HepG2 (cell line): Measurements from ENCODE around the gene CA11. TPM values are rescaled to one million over a fixed set of nuclear protein-coding genes. Genes with fewer than 3 reads are reported as not detected.

Experiments used
- ATAC-seq: fragments of 200-7000 bp; cut with Tn5 transposase; 3 replicates; pipeline ENCODE4 v1.9.1; 2020; ENCODE audit warnings: mild to moderate bottlenecking, moderate library complexity
- BruUV-seq: library from RNA; stranded (reverse); fragments of 400-500 nt; replicated peaks from 2 replicates; lab custom pipeline; 2021; lab: Mats Ljungman, UMichigan
- CTCF ChIA-PET: fragments of 300-600 bp; formaldehyde crosslinking; extraction: SDS; loops from one replicate; lab custom pipeline; 2021; ENCODE audit warnings: low total read pairs, inconsistent platforms, low intra/inter-chr PET ratio; lab: Yijun Ruan, JAX
- POLR2A ChIA-PET: fragments of 350-600 bp; sonication (Branson Sonifier 250); formaldehyde crosslinking; loops from one replicate; lab custom pipeline; 2020; ENCODE audit warnings: antibody characterized with exemption, inconsistent platforms; lab: Yijun Ruan, JAX
- DNase-seq: peaks from one replicate; pipeline ENCODE4 v3.0.0-alpha.2; 2015; ENCODE audit warnings: low spot score
- FAIRE-seq: peaks from 3 replicates; lab custom pipeline; 2011; peaks lifted over from hg19 to GRCh38; lab: Jason Lieb, UNC
- H2AFZ ChIP-seq: one replicate; pipeline ENCODE4 v1.6.1; 2011; ENCODE audit warnings: low read length, inconsistent platforms
- H3K27ac ChIP-seq: fragments of 300-600 bp; 3 replicates; pipeline ENCODE4 v1.8.0; 2011; ENCODE audit warnings: mixed run types, mild to moderate bottlenecking, mixed read lengths, low read length, inconsistent platforms; ENCODE audit not compliant: insufficient read depth; ENCODE audit errors: extremely low read length
- H3K27me3 ChIP-seq, 2 experiments: fragments of 200-600 bp in 1 of 2; 2 replicates in 1 of 2; 3 replicates in 1 of 2; pipeline versions ENCODE4 v1.6.0 to v1.8.0; 2011; ENCODE audit warnings: low read length in 2 of 2, mild to moderate bottlenecking in 2 of 2, moderate library complexity in 2 of 2, inconsistent platforms in 1 of 2; ENCODE audit not compliant: insufficient read depth in 2 of 2, control insufficient read depth in 1 of 2
- H3K36me3 ChIP-seq, 2 experiments: fragments of 200-600 bp in 1 of 2; replicated peaks in 1 of 2; 2 replicates in 1 of 2; 3 replicates in 1 of 2; pipeline versions ENCODE4 v1.5.1 to v1.8.0; 2011; ENCODE audit warnings: low read length in 2 of 2, inconsistent platforms in 1 of 2; ENCODE audit not compliant: insufficient read depth in 2 of 2, control insufficient read depth in 1 of 2
- H3K4me1 ChIP-seq: 2 replicates; pipeline ENCODE4 v1.5.1; 2012; ENCODE audit warnings: low read length, inconsistent platforms; ENCODE audit not compliant: insufficient read depth
- H3K4me2 ChIP-seq: 2 replicates; pipeline ENCODE4 v1.6.0; 2011; ENCODE audit warnings: low read depth, low read length, inconsistent platforms
- H3K4me3 ChIP-seq, 3 experiments: fragments of 200-600 bp in 1 of 3; sonication (generic), shearing (Covaris generic) in 1 of 3; replicated peaks in 1 of 3; 2 replicates each; pipeline ENCODE4 v1.5.1; 2011 to 2016; ENCODE audit warnings: low read length in 3 of 3, inconsistent platforms in 2 of 3, low read depth in 2 of 3, mild to moderate bottlenecking in 2 of 3, control low read depth in 1 of 3, mixed read lengths in 1 of 3; ENCODE audit not compliant: insufficient read depth in 1 of 3
- H3K79me2 ChIP-seq: one replicate; pipeline ENCODE4 v1.6.1; 2011; ENCODE audit warnings: low read length, inconsistent platforms; ENCODE audit not compliant: insufficient read depth
- H3K9ac ChIP-seq: 2 replicates; pipeline ENCODE4 v1.6.0; 2011; ENCODE audit warnings: mild to moderate bottlenecking, low read depth, low read length, inconsistent platforms; ENCODE audit not compliant: insufficient read depth
- H3K9me3 ChIP-seq: 2 replicates; pipeline ENCODE4 v1.5.1; 2012; ENCODE audit warnings: mild to moderate bottlenecking, low read length
- H4K20me1 ChIP-seq: 2 replicates; pipeline ENCODE4 v1.6.0; 2011; ENCODE audit warnings: inconsistent platforms, mild to moderate bottlenecking, low read length, moderate library complexity; ENCODE audit not compliant: insufficient read depth
- CBX1 ChIP-seq: IDR thresholded peaks from one replicate; pipeline ENCODE4 v1.6.1; 2016; ENCODE audit warnings: antibody characterized with exemption, low read depth
- DNMT3B ChIP-seq: conservative IDR thresholded peaks from 2 replicates; pipeline ENCODE4 v1.6.1; 2016; ENCODE audit warnings: missing biosample characterization, control low read depth
- SCMH1 ChIP-seq: sonication (generic); formaldehyde crosslinking; IDR thresholded peaks from 2 replicates; pipeline ENCODE4 v1.9.0; 2021; ENCODE audit warnings: missing genetic modification reagents, mild to moderate bottlenecking, borderline replicate concordance
- STAG1 ChIP-seq: sonication (generic); formaldehyde crosslinking; IDR thresholded peaks from 2 replicates; pipeline ENCODE4 v1.4.0; 2020; ENCODE audit warnings: missing genetic modification reagents
- TEAD2 ChIP-seq: sonication (generic); formaldehyde crosslinking; IDR thresholded peaks from 2 replicates; pipeline ENCODE4 v1.9.0; 2021; ENCODE audit warnings: missing genetic modification reagents
- ZNF235 ChIP-seq: sonication (generic); formaldehyde crosslinking; IDR thresholded peaks from 2 replicates; pipeline ENCODE4 v1.8.1; 2023; ENCODE audit warnings: mild to moderate bottlenecking, missing genetic modification reagents, borderline replicate concordance
- ZNF260 ChIP-seq: sonication (generic); formaldehyde crosslinking; IDR thresholded peaks from 2 replicates; pipeline ENCODE4 v1.4.0; 2020; ENCODE audit warnings: missing genetic modification reagents, low read depth, mild to moderate bottlenecking, borderline replicate concordance
- ZNF326 ChIP-seq: sonication (generic); formaldehyde crosslinking; IDR thresholded peaks from 2 replicates; pipeline ENCODE4 v1.4.0; 2020; ENCODE audit warnings: missing genetic modification reagents, borderline replicate concordance
- ZNF367 ChIP-seq: sonication (generic); formaldehyde crosslinking; IDR thresholded peaks from 2 replicates; pipeline ENCODE4 v1.4.0; 2020; ENCODE audit warnings: missing genetic modification reagents, borderline replicate concordance
- ZNF724P ChIP-seq: sonication (generic); formaldehyde crosslinking; IDR thresholded peaks from 2 replicates; pipeline ENCODE4 v1.8.0; 2022; ENCODE audit warnings: missing genetic modification reagents, borderline replicate concordance
- ZNF790 ChIP-seq: sonication (generic); formaldehyde crosslinking; IDR thresholded peaks from 2 replicates; pipeline ENCODE4 v1.8.0; 2022; ENCODE audit warnings: missing genetic modification reagents, mild to moderate bottlenecking, borderline replicate concordance
- WGBS: methylation state at CpG from one replicate; pipeline ENCODE4 v1.1.6; 2017; ENCODE audit warnings: low lambda C conversion rate; 5-methylcytosine and 5-hydroxymethylcytosine counted together
- in situ Hi-C: cut with HindIII; loops from 2 replicates; pipeline ENCODE4 v1.10.0; 2017; ENCODE audit warnings: low pct_unique_long_range_greater_than_20kb; ENCODE audit not compliant: extremely low pct_ligation_motif_present
- intact Hi-C: fragments of 100-400 bp; cut with micrococcal nuclease; formaldehyde crosslinking; loops from one replicate; pipeline ENCODE4 v1.10.0; 2022; ENCODE audit not compliant: unreplicated experiment
- polyA plus RNA-seq, 8 experiments: library from polyadenylated mRNA; depleted of rRNA in 3 of 8; stranded (reverse) in 7 of 8; unstranded in 1 of 8; fragments of >200 nt; fragmentation: Illumina TruSeq in 4 of 8; extraction: Trizol in 4 of 8; gene quantifications; 2 replicates each; pipeline versions ENCODE4 v1.2.1 to v1.2.3, GENCODE V29; 2011 to 2016; ENCODE audit warnings: low read depth in 4 of 8, missing spikeins in 1 of 8, mixed read lengths in 1 of 8; ENCODE audit not compliant: insufficient read depth in 1 of 8
- total RNA-seq, 5 experiments: library from RNA; depleted of rRNA; stranded (reverse); fragments of >200 nt; fragmentation: Illumina TruSeq; extraction: Trizol; gene quantifications; 2 replicates each; pipeline ENCODE4 v1.2.3, GENCODE V29; 2016; ENCODE audit warnings: low read depth in 1 of 5
- TF ChIP-seq, protein P1 (sequence below): sonication (generic); formaldehyde crosslinking; IDR thresholded peaks from 2 replicates; pipeline ENCODE4 v1.5.1; 2020; ENCODE audit warnings: mild to moderate bottlenecking, missing genetic modification reagents, moderate library complexity
- TF ChIP-seq, protein P2 (sequence below): sonication (generic); formaldehyde crosslinking; IDR thresholded peaks from 2 replicates; pipeline ENCODE4 v1.8.0; 2022; ENCODE audit warnings: mild to moderate bottlenecking, missing genetic modification reagents, moderate library complexity
- TF ChIP-seq, protein P3 (sequence below): sonication (generic); formaldehyde crosslinking; IDR thresholded peaks from 2 replicates; pipeline ENCODE4 v1.8.1; 2023; ENCODE audit warnings: mild to moderate bottlenecking, moderate library complexity, missing genetic modification reagents
- TF ChIP-seq, protein P4 (sequence below): sonication (generic); formaldehyde crosslinking; IDR thresholded peaks from 2 replicates; pipeline ENCODE4 v1.8.1; 2022; ENCODE audit warnings: mild to moderate bottlenecking, missing genetic modification reagents

CA11 gene
- total and polyA plus RNA-seq, 2 of the 13 experiments (the other 11 are each of a cell fraction or from before 2014, with no cell fraction given): 0.41 to 0.58 TPM

DNA sequence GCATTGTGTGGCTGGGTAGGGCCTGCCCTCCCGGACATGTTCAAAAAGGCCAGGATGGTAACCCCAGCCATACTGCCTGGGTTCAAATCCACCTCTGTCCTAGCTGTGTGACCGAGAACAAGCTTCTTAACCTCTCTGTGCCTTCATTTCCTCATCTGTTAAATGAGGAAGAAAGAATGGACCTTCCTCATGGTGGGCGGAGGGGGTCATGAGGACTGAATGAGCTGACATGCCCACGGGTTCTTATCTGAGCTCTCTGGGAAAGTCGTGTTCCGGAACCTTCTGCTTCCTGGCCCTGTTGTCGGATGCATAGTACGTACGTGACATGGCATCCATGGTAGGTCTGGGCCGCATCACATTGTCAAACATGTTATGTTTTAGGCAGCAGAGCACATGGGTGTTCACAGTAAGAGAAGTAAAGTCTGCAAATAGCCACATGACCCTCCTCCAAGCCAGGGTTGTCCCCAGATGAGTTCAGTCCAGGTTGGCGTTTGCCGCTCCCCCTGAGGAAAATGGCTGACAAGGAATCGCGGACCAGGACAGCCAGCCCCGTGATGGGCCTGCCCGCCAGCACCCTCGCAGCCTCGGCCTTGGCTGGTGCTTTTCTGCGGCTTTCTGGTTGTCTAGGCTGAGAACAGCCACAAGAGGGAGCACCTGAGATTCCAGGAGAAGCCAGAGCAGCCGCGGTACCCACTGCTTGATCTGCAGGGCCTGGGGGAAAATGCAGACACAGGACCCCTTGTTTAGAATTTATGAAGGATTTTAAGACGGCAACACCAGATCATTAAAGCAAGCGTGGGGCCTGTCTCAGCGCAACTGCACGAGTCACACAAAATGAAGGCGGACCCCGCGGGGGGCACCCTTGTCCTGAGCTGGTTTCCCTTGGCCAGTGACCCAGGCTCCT lies 29.2 kb upstream of the CA11 start:
- in situ Hi-C loops (loop anchor here (10.0 kb wide), 2 partner anchors 110 to 160 kb away; partner anchors contain the start of gene HSD17B14), intact Hi-C loops (loop anchor here (1.0 to 5.0 kb wide), 3 partner anchors 37 to 109 kb away; no protein-coding TSS in a partner anchor)
- Histone ChIP-seq H3K4me3 (no peak overlapping the region; a peak in 1 of 6 replicates), H3K9ac (no peak overlapping the region), H4K20me1 (no peaks in the 10 kb centered on the region), H3K79me2 (no peaks in the 10 kb centered on the region), H3K36me3 (no peaks in the 10 kb centered on the region), H3K4me2 (peak overlapping the region; percentile 60), H3K4me1 (peaks cover 25% of the 10 kb centered on the region), H3K9me3 (no peaks in the 10 kb centered on the region), H3K27ac (no peak overlapping the region), H3K27me3 (peaks cover 4 to 22% of the 10 kb centered on the region in 2 experiments; a peak in 4 of 5 replicates), H2AFZ (no peak overlapping the region)
- DNase-seq: peak; percentile 77
- CTCF ChIA-PET: interaction anchor here (0.9 to 2.0 kb wide), 3 partner anchors 29 to 113 kb away, joined by 4 to 18 read pairs (median 7); partner anchors contain the start of gene CA11
- POLR2A ChIA-PET: interaction anchor here (0.5 to 1.0 kb wide), 4 partner anchors 37 to 94 kb away, joined by 3 to 5 read pairs (median 4); no protein-coding TSS in a partner anchor
- ATAC-seq: peak; percentile 75
- WGBS: 28% methylated on average over 15 of the region's 28 CpGs
- no TSS peak for BruUV-seq
- peak; percentile 63 for FAIRE-seq
- TF ChIP-seq ZNF326 (no peak), DNMT3B (CRISPR knock-in tag) (no peak), TEAD2 (no peak), ZNF724P (CRISPR knock-in tag) (0 out of 2 replicates have a peak, but pooled peaks have one; percentile 44), ZNF790 (no peak), ZNF260 (CRISPR knock-in tag) (no peak), STAG1 (CRISPR knock-in tag) (peak; percentile 84), SCMH1 (CRISPR knock-in tag) (no peak), CBX1 (no peak), ZNF367 (no peak), ZNF235 (CRISPR knock-in tag) (0 out of 2 replicates have a peak, but pooled peaks have one; percentile 75)
- TF ChIP-seq, protein P1, sequence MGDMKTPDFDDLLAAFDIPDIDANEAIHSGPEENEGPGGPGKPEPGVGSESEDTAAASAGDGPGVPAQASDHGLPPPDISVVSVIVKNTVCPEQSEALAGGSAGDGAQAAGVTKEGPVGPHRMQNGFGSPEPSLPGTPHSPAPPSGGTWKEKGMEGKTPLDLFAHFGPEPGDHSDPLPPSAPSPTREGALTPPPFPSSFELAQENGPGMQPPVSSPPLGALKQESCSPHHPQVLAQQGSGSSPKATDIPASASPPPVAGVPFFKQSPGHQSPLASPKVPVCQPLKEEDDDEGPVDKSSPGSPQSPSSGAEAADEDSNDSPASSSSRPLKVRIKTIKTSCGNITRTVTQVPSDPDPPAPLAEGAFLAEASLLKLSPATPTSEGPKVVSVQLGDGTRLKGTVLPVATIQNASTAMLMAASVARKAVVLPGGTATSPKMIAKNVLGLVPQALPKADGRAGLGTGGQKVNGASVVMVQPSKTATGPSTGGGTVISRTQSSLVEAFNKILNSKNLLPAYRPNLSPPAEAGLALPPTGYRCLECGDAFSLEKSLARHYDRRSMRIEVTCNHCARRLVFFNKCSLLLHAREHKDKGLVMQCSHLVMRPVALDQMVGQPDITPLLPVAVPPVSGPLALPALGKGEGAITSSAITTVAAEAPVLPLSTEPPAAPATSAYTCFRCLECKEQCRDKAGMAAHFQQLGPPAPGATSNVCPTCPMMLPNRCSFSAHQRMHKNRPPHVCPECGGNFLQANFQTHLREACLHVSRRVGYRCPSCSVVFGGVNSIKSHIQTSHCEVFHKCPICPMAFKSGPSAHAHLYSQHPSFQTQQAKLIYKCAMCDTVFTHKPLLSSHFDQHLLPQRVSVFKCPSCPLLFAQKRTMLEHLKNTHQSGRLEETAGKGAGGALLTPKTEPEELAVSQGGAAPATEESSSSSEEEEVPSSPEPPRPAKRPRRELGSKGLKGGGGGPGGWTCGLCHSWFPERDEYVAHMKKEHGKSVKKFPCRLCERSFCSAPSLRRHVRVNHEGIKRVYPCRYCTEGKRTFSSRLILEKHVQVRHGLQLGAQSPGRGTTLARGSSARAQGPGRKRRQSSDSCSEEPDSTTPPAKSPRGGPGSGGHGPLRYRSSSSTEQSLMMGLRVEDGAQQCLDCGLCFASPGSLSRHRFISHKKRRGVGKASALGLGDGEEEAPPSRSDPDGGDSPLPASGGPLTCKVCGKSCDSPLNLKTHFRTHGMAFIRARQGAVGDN (CRISPR knock-in tag): peak; percentile 67
- TF ChIP-seq, protein P2, sequence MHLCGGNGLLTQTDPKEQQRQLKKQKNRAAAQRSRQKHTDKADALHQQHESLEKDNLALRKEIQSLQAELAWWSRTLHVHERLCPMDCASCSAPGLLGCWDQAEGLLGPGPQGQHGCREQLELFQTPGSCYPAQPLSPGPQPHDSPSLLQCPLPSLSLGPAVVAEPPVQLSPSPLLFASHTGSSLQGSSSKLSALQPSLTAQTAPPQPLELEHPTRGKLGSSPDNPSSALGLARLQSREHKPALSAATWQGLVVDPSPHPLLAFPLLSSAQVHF (CRISPR knock-in tag): no peak
- TF ChIP-seq, protein P3, sequence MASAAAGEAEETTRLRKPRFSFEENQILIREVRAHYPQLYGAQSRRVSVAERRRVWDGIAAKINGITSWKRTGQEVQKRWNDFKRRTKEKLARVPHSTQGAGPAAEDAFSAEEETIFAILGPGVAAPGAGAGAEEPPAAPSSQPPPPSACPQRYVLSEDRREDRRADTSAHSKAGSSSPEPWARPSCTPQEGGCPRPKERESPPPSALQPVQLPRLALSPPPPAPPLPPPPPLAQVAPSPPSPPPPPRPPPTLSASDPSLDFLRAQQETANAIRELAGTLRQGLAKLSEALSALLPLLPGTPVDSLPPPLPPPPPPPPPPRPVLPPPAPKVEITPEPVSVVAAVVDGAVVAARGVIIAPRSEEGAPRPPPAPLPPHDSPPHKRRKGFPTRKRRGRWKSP (CRISPR knock-in tag): no peak
- TF ChIP-seq, protein P4, sequence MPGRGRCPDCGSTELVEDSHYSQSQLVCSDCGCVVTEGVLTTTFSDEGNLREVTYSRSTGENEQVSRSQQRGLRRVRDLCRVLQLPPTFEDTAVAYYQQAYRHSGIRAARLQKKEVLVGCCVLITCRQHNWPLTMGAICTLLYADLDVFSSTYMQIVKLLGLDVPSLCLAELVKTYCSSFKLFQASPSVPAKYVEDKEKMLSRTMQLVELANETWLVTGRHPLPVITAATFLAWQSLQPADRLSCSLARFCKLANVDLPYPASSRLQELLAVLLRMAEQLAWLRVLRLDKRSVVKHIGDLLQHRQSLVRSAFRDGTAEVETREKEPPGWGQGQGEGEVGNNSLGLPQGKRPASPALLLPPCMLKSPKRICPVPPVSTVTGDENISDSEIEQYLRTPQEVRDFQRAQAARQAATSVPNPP (CRISPR knock-in tag): no peak
